GM19193 (cell line): ENCODE results near the gene DNAJB8.

Source experiments
- POLR2A ChIP-seq: IDR thresholded peaks from 4 replicates; pipeline ENCODE4 v1.6.1; 2011; ENCODE audit not compliant: insufficient read depth, insufficient read length; ENCODE audit errors: extremely low read depth

Gene DNAJB8

DNA sequence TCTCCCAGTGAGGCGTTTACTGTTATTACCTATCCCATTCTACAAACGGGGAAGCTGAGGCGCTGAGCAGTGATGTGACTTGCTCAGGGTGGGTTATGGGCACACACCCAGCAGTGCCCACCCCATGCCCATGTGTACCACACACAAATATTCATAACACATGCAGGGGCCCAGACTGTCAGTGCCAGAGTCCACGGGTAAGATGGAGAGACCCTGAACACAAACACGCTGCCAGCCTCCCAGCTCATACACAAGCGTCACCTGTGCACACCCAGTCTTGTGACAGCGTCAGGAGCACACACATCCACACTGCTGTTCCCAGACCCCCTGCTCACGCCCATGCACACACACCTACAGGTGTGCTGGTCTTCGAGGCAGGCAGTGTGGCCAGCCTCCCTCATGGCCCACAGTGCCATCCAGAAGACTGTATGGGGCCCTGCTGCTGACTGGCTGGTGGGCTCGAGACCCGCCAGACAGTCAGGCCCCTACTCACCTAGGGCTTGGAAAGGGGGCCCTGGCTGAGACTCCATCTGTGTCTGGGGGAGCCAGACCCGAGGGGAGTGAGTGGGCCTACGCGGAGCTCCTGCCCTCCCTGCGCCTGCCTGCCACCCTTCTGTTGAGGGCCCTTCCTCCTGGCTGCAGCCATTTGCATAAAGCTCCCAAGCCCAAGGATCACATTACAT is 39.4 kb downstream of the DNAJB8 start:
- TF ChIP-seq POLR2A = no peak

DNA sequence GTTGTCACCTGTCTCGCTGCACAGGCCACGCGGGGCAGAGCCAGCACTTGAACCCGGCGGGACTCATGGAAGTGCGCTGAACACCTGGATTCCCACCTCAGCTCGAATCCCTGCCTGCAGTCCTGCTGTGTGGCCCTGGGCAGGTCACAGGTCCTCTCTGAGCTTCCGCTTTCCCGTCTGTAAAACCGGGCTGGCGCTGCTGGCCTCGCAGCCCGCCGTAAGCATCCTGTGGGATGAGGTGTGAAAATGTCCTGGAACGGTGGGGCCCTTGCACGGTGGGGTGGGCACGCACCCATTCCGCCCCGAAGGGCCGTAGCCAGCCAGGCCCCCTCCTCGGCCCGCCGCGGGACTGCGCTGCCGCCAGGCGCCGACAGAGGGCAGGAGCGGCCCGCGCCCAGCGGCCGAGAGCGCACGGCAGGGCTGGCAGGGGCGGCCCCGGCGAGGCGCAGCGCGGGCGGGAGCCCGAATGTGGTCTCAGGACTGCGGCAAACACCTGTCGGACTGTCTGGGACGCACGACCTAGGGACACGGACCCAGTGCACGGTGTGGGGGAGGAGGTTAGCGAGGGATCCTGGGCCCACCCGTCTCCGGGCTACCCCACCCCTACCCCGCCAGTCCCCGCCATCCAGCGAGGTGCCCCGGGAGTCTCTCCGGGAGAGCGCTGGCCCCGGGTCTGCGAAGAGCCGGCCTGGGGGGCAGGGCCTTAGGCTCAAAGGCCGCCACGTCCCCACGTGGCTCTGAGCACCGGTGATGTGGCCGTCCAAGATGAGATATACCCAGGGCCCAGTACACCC is 40.4 kb downstream of the DNAJB8 start:
- TF ChIP-seq POLR2A = no peak

GRCh38 chr3:128425846-128426127 is 40.9 kb downstream of the DNAJB8 start:
- TF ChIP-seq POLR2A = no peak

DNA sequence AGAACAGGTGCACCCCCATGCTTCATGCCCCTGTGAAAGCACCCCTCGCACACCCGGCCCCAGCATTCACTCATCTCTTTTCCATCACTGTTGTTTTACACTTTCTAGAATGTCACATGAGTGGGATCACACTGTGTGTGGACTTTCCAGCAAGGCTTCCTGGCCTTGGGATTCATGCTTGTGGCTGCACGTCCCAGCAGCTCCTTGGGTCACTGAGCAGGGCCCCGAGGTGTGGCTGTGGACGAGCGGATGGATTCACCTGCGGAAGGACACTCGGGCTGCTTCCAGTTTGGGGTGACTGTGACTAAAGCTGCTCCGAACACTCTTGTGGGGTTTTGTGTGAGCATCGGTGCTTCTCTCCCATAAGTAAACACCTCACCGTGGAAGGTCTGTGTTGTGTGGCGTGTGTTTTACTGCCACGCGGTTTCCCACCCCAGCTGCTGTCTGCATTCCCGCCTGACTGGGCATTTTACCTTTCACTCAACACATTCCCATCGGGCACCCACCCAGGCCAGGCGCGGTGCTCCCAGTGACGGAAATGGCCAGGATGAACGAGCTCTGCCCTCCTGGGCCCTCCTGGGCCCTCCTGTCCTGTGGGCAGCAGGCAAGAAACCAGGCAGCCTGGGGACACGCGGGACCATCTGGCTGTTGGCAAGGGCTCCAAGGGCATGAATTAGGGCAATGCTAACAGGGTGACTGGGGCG is 41.4 kb downstream of the DNAJB8 start:
- no peak for TF ChIP-seq POLR2A

DNA sequence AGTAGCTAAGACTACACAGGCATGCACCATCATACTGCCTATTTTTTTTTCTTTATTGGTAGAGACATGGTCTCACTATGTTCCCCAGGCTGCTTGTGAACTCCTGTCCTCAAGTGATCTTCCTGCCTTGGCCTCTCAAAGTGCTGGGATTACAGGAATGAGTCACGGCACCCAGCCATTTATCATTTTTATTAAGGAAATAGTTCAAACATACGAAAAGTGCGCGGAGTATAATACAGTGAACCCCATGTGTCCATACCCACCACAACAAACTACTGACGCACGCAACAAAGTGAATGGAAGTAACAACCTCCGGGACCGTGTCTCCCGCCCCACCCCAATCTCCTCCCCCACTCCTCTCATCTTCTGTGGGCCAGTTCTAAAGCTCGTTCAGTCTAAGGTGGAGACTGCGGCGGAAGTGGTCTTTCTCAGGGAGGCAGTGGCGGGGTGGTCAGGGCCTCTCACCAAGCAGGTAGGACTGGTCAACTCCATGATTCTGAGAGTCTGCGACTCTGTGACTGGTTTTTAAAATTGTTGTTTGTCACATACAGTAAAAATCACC is 42.1 kb downstream of the DNAJB8 start:
- TF ChIP-seq POLR2A = no peak

DNA sequence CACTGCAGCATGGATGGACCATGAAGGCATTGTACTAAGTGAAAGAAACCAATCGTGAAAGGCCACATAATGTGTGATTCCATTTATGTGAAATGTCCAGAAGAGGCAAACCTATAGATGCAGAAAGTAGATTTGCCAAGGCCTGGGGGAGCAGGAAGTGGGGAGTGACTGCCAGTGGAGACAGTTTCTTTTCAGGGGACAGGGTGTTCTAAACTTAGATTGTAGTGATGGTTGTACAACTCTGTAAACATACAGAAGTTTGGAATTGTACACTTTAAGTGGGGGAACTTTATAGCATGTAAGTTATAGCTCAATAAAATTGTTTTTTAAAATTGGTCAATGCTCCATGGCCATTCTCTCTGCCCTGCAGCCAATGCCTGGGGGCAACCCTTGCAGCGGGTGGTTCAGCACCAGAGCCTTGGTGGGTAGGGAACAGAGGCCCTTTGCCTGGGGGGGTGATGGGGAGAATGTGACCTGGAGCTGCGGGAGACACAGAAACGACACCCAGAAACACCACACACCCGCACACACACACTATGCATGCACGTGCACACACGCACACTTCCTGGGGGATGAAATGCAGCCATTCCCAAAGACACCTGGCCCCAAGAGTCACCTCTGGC is 43.1 kb downstream of the DNAJB8 start:
- no peak for TF ChIP-seq POLR2A

GRCh38 chr3:128422762-128423524 is 43.7 kb downstream of the DNAJB8 start:
- no peak for TF ChIP-seq POLR2A

DNA sequence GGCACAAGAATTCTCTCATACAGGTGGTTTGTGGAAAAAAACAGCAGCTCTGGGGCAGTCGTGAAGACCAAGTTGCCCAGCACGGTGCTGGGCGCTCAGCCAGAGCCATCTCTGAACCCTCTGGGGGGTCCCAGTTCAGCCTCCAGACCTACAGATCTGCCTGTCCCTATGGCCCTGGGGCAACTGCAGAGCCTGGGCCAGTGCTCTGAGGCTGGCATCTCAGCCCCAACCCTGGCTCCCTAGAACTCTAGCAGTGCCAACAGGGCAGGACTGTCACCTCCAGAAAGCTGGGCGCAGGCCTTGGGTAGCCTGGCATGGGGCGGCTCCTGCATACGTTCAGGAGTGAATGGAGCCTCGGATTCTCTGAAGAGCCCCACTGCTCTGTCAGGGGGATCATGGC is 44.7 kb downstream of the DNAJB8 start:
- no peak for TF ChIP-seq POLR2A

GRCh38 chr3:128421439-128421836 is 45.3 kb downstream of the DNAJB8 start:
- TF ChIP-seq POLR2A = no peak

GRCh38 chr3:128420720-128421438 is 45.8 kb downstream of the DNAJB8 start:
- TF ChIP-seq POLR2A = no peak

DNA sequence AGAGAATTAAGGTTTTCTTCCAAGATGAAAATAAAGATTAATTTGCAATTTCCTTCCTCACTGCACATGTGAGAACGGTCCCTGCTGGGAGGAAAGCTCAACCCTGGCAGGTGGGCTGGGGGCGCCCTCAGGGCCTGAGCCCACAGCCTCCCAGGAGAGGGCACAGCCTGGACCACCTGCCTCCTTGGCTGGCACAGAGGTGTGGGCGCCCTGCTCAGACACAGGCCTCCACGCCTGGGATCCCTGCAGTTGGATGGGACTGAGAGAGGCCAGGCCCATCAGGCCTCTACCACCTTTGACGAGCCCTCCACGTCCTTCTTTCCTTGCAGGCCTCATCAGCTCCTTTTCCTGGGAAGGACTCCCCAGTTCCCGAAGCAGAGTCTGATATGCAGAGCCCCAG is 46.4 kb downstream of the DNAJB8 start:
- no peak for TF ChIP-seq POLR2A

DNA sequence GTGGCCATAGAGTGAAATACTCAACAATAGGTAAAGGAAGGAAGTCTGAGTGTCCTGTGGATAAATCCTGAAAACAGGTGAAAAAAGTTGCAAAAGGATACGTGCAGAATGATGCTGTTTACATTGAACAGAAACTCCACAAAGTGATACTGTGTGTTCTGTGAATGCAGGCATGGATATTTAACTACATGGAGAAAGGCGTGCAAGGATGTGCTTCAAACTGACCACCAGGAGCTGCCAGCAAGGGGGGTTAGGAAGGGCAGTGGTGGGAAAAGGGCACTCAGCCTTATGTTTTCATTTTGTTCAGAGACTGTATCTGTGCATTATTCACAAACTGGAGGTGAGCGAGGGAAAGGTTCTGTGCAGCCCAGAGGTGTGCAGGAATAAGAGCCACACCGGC is 47.4 kb downstream of the DNAJB8 start:
- no peak for TF ChIP-seq POLR2A

DNA sequence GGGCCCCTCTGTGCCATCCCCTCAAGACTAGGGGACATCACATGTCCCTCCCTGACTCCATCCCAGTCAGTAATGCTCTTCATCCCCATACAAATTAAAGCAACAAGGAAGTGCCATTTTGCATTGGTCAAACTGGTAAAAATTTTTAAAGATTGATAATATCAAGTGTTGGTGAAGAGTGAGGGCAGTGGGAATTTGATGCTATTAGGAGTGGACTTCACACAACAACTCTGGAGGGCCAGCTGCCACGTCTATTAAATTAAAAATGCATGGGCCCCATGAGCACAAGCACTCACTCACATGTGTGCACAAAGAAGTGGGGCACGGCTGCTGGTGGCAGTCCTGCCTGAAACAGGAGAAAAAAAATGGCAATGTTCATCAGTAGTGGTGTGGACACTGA is 47.8 kb downstream of the DNAJB8 start:
- no peak for TF ChIP-seq POLR2A
